GM21723 (cell line): ENCODE data around the gene NFIA.

Experiments
- ATAC-seq: cut with Tn5 transposase; IDR thresholded peaks from one replicate; pipeline ENCODE4 v1.9.1; 2021; ENCODE audit warnings: mild to moderate bottlenecking, moderate library complexity; ENCODE audit not compliant: unreplicated experiment

NFIA gene

DNA sequence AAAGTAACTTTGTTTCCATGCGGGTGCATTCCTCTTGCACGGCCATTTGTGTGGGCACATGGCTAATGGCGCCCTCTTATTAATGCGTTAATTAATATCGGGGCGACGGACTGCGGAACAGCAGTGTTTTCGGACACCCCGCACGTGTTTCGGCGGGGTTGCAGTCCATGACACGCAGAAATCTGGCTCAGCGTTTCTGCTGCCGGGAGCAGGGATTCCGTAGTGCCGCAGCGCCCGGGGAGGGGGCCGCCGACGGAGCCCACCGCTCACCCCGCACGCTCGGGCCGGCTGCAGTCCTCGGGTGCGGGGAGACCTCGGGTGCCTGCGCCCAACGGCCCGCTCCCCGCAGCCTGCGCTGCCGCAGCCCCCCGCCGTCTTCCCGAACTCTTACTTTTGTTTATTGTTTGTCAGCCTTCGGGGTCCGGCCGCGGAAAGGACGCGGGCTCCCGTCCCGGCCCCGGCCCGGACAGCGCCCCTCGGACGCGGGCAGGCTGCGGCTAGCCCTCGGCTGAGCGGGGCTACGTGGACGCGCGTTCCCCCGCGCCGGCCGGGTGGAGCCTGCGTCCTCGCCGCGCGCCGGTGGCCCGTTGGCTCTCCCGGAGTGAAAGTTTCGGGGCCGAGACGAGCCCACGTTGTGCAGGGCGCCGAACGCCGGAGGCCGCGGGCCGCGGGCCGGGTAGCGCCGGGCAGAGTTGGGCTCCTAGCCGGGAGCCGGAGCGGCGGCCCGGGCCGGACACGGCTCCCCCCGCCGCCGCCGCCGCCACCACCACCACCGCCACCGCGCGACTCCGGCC lies 849 bp downstream of the NFIA start:
- ATAC-seq: no peak

DNA sequence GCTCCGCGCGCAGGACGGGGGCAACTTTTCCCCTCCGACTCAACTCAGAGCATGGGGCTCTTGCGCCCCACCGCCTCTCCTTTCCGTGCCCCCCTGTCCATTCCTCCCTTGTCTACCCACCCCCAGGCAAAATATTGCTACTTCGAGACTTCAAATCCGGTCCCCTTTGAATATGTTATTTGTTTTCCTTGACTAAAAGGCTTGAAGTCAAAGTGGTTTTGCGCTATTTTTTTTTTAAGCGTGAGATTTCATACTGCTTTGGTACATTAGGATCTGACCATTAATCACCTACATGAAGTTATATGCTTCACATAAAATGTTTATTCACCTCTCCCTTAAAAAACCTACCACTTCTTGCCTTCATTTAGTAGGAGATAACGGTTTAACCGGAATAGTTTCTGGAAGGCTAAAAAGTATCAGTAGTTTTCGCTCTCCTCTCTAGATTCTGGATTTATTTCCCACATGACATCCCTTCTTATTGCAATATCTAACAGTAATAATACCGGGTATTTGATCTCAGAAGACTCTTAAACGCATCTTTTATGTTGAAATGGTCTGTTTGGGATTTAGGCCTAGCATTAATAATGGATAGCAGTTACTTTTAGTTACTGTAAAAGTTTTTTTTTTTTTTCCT lies 1.6 kb downstream of the NFIA start:
- ATAC-seq: no peak

DNA sequence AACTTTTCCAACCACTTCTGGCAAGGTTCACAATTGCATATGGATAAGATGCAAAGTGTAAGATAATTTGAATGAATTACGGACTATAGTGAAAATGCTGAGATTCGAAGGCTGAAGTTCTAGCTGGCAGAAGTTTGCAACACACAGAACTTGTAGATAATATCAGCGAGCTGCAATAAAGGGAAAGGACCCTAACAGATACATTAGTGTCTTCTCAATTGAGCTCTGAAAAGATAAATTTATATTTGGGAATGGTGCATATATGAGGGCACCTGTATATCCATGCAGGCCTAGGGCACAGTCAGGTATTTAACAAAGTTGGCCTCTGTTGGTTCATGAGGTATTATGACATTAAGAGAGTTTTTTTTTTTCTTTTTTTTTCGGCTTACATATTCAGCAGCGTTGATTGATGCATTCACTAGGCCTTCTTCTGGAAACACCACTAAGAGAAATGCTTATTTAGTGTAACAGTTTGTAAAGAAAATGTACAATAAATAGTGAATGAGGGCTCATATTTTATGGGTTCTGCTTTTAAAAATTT lies 2.2 kb downstream of the NFIA start:
- no peak for ATAC-seq

DNA sequence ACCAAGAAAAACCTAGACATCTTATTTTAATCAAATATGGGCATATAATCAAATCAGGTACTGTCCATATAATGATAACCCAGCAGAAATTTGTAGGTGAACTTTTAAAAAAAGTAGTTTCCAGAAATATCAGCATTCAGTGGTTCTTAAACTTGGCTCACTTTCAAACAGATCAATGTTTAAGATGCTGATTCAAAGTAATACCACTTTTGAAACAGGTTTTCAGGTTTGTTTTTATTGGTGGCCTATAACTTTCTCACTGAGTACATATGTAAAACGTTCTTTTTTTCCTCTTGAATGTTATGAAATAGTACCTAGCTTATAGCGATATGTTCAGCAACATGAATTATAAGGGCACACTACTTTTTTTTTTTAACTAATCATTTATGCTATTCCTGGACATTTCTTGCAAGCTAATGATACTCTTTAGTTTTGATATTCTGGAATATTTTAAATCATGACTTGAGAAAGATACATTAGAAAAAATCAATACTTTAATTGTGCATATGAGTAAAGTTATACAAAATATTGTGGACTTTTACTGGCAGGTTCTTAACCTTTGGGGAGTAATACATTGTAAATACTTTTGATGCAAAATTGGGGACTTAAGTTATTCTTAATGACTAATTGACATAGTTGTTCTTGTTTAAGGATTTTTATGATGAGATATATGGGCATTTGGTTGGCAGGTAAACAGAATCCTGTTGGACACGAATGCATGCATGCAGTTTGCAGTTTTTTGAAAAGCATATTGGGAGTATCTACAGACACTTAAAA lies 3.0 kb downstream of the NFIA start:
- ATAC-seq: no peak

DNA sequence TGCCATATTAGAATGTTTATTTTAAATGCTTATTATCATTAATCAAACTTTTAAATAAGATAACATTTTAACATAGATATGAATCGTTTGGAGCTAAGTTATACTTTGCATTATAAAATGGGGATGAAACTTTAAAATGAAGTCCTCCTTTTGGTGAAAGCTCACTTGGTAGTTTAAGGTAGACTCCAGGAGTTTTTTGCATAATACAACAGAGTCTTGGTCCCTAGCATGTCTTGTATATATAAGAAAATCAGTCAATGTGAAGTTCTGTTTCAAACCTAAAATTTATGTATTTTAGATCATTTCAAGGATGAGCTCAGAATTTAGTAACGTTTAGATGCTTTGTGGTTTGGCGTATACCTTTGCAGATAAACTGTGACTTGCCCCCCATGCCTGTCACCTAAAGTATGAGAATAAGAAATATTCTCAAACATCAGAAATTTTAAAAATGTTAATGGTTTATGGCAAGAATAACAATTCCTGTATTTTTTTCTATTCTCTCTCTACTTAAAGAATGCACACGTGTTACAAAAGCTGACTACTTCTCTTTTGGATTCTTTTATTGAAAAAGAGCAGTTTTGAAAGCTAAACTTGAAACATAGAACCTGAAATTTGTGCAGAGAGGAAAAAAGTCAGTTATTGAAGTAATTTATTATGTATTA lies 3.8 kb downstream of the NFIA start:
- ATAC-seq: no peak

DNA sequence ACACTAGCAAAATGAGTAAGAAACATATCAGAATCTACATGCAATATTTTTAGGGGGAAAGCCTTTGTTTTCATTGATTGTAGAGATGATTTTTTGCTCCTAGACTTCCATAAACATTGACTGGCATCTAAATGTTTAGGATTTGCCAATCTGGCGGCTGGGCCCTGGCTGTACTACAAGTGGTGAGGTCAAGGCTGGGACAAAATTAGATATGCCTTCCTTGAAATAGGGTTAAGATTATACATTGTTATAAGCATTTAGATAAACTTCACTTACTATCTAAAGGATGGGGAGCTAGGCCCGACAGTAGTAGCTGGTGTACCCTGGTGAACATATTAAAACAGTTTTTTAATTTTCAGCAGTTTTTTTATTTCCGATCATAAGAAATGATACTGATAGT lies 5.2 kb downstream of the NFIA start:
- ATAC-seq: no peak

DNA sequence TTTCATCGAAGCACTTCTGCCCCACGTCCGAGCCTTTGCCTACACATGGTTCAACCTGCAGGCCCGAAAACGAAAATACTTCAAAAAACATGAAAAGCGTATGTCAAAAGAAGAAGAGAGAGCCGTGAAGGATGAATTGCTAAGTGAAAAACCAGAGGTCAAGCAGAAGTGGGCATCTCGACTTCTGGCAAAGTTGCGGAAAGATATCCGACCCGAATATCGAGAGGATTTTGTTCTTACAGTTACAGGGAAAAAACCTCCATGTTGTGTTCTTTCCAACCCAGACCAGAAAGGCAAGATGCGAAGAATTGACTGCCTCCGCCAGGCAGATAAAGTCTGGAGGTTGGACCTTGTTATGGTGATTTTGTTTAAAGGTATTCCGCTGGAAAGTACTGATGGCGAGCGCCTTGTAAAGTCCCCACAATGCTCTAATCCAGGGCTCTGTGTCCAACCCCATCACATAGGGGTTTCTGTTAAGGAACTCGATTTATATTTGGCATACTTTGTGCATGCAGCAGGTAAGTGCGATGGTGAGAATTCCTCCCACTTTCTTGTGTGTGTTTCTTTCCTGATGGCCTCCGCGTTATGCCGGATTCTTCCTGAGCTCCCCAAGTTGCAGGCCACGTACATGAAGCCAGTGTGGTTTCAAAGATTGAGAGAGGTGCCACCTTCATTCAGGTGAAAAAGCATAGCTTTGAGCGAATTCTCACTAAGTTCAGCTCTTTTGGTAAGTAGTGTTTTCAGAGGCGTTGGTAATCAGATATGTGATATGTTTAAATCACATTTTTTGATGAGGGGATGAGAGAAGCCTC lies 6.0 kb downstream of the NFIA start:
- ATAC-seq: no peak

DNA sequence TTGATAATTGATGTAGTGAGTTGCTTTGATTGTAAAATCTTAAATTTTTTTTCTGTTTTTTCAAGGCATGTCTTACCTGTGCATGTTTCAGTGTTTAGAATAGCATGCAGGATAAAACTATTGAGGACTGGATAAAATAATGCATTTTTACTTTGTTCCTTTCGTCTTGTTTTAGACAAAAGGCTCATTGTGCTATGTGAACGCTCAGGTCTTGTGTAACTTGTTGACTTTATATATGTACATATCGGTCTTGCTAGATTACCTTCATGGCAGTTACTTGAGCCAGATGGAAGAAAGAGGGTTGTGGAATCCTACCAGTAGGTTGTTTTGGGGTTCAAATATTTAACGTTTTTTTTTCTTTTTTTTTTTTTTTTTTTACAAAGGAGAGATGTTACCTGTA lies 7.0 kb downstream of the NFIA start:
- ATAC-seq: no peak

DNA sequence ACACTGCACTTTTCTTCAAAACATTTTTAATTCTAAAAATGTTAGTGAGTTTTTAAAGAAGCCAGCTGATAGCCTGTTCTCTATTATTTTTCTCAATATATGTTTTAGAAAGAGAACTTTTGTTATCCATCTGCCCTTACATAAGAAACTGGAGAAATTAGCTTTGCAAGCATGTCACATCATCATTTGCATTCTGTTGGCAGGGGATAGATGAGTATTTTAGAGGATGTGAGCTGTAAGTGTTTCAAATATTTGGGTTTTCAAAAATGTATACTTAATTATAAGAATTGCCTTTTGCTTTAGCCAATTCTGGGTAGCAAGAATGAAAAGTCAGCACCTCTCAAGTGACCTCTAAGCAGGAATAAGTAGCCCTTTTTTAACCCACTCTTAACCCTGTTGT lies 7.4 kb downstream of the NFIA start:
- ATAC-seq: no peak

DNA sequence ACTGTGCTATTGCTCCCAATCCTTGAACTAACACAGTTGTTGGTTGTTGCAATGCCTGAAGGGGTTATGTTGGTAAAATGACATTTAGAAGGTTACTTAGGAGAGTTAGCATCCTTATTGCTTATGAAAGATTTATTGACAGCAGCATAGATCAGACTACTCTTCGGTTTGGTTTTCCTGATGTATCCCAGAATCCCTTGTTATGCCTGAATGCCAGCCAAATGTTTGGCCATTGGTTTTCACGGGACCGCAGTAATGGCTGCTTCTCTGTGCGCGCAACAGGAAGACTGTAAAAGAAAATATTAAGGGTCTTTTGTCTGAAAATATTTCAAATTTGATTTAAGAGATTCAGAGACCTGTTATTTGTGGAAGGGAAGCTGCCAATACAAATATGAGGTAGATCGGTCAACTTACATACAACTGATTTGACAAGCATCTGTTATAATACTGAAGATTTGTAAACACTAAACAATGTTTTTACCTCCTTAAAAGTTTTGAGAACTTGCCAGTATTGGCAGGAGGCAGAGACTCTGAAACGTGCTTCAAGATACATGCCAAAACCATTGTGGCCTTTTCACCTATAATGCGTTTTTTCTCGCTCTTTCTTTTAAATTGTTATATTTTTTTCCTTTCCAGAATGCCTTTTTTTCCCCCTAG lies 8.3 kb downstream of the NFIA start:
- no peak for ATAC-seq

DNA sequence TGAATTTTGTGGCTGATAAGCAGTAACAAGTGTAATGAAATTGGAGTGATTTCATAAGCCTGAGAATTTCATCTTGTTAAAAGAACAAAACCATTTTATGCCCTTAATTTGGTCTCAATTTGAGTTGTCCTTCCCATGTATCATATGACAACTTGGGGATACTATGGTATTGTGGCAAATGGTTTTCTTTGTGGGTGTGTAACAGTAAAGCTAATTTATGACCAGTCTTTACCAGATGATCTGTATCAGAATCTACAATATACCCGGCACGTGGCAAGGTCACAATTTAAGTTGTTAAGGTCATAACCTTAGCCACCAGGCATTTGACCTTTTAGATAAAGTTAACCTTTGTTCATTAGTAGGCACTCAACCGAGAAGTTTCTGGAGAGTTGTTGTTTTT lies 9.1 kb downstream of the NFIA start:
- no peak for ATAC-seq

DNA sequence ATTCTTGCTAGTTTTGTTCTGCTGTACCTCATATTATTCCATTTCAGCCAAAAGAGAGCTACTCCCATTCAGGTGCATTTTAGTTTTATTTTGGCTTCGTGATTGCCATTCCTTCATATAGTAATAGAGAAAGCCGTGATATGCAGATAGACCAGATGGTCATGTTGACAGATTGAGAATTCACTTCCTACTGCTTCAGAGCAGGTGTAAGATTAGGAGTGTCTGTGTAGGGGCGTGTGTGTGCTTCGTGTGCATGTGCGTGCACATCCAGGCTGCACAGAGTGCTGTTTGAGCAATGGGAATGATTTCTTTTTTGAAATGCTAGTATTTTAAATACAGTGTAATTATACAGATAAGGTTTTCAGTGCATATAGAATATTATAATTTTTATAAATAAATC lies 10.3 kb downstream of the NFIA start:
- ATAC-seq: no peak

DNA sequence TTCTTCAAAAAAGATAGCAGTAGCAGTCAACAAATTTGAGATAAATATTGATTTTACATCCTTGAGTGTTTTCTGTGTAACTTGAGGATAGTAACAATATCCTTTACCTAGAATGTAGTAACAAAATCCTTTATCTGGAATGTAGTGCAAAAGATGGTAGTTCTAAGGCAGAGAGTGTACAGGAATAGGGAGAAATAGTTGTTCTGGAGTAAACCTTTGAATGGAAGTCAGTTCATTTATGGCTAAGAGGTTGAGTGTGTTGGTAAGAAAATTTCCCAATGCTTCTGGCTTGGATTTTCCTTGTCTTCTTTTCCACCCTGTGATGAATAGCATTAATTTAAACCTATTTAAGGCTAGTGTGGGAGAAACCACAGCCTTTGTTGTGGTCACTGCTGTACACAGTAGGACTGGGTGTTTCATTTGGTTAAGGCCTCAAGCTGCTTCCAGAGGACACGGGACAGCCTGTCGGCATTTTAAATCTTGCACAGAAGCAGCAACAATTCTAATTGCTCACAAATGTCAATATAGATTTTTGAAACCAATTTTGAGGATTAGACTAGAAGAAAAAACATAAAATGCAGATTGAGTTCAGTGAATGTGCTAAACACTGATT lies 11.3 kb downstream of the NFIA start:
- no peak for ATAC-seq

DNA sequence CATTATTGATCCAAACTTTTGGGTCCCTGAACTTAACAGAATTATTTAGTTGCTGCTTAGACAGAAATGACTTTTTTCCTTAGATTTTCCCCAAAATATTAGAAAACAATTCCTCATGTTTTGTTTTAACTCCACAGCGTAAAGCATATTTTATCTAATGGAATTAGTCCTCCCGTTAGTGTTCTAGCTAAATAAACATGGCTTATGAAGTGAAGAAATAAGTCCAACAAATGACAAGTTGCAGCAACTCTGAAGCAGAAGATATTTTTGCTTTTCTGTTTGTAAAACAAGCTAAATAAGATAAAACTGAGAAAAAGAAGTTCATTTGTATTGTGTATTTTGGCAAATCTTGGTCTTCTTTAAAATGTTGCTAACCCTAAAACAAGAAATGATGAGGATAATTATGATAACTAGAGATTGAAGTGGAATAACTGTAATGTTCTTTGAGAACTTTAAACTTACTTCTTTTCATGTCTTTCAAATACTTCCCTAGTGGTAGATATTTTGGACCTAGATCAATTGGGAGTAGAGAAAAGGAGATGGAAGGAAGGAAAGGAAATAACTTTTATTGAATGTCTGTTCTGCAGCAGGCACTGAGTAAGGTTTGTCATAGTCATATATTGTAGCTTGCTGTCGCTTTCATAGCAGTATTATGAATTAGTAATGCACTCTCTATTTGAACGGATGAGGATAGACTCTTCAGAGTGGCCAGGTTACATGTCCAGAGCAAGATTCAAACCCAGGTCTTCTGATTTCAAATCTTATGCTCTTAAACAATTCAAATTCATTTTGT lies 12.5 kb downstream of the NFIA start:
- no peak for ATAC-seq

DNA sequence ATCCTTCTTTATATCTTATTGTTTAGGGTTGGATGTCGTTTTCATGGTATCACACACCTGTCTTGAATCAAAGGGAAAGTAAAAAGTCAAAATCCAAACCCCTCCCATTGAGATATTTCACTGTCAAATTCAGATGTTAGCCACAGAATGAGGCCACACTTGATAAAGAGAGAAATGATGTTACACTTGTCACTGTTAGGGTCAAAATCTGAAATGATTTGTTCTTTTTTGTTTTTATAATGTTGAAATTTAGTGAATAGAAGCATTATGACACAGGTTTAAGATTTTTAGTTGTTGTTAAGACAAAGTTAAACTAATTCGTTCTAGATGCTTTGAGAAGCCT lies 13.1 kb downstream of the NFIA start:
- no peak for ATAC-seq

DNA sequence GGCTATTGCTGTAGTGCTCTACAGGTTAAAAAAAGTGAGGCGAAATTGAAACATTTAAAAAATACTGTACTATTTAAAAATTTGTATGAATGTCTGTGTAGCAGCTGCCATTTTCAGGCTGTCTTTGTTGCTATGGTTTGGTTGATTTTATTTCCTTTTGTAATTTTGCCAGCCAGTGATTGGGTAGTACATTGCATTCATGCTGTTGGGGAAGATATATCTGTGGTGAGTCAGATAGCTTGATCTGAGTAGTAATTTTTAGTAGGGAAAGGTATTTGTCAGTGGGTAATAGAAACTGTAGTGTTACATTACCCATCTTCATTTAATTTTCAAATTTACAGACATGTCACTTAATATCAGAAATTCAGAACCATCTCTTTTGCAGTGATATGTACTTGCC lies 15.0 kb downstream of the NFIA start:
- ATAC-seq: no peak

DNA sequence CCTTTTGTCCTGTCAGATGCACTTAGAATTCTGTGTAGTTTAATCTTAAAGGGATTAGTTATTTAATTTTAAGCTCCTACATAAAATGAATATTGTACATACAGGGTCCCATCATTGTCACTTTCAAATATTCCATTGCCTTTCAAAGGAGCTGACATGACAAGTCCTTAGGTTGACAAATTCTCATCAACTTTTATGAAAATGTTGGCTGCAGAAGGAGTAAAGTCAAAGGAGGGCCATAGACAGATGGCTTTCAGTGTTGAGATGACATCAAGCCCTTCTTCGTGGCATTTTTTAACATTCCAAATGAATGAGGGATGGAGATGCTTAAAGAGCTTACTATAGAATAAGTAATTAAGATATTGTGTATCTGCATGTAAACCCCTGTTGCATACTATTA lies 15.4 kb downstream of the NFIA start:
- no peak for ATAC-seq

DNA sequence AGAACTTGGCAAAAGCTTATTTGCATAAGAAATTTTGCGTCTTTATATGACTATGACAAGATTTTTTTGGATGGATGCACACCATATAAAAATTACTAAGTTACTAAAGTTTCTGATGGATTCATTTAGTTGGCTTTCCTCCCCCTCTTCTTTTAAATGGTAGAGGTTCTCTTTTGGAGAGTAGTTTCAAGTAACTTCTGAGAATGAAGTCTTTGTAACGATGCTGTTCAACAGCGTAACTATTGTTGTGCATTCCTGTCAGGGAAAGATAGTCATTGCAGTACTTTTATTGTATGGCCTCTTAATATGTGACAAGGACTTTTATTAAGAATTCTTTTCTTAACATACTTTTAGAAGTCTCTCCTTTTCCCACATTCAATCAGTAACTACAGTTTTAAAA lies 16.0 kb downstream of the NFIA start:
- ATAC-seq: no peak
